ENCODE measurements around the gene LRRC46. TPM values are rescaled to one million over a fixed set of nuclear protein-coding genes. Genes with fewer than 3 reads are reported as not detected.

The LRRC46 gene
- total RNA-seq, 4 donors from 2014 or later, result 0.14 to 1.5 (median 0.76) TPM

DNA sequence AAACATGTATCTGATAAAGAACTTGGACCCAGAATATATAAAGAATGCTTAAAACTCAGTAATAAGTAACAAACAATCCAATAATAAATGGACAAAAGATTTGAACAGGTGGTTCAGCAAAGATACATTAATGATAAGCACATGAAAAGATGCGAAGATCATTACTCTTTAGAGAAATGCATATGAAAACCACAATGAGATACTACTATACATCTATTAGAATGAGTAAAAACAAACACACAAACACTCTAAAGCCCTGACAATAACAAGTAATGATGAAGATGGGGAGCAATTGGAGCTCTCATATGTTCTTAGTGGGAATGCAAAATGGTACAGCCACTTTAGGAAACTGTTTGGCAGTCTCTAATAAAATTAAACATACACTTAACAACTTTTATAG is 39.0 kb upstream of the LRRC46 start:
- Histone ChIP-seq H3K4me1 (no peaks in the 10 kb centered on the region), H3K36me3 (no peaks in the 10 kb centered on the region), H3K9me3 (no peaks in the 10 kb centered on the region), H3K4me3 (no peak overlapping the region), H3K27me3 (peaks cover 0 to 42% of the 10 kb centered on the region in 2 donors), H3K27ac (no peak overlapping the region)
- intact Hi-C loops (cut with DNase I; ENCODE audit: low total_unique reads), result no loop called here
- DNase-seq, result no peak
- no peak for TF ChIP-seq POLR2A (IDR thresholded peaks at IDR 0.05)
- TF ChIP-seq, protein P1, sequence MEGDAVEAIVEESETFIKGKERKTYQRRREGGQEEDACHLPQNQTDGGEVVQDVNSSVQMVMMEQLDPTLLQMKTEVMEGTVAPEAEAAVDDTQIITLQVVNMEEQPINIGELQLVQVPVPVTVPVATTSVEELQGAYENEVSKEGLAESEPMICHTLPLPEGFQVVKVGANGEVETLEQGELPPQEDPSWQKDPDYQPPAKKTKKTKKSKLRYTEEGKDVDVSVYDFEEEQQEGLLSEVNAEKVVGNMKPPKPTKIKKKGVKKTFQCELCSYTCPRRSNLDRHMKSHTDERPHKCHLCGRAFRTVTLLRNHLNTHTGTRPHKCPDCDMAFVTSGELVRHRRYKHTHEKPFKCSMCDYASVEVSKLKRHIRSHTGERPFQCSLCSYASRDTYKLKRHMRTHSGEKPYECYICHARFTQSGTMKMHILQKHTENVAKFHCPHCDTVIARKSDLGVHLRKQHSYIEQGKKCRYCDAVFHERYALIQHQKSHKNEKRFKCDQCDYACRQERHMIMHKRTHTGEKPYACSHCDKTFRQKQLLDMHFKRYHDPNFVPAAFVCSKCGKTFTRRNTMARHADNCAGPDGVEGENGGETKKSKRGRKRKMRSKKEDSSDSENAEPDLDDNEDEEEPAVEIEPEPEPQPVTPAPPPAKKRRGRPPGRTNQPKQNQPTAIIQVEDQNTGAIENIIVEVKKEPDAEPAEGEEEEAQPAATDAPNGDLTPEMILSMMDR (IDR thresholded peaks at IDR 0.05), result no peak

- no peak for DNase-seq
- Histone ChIP-seq H3K9me3 (no peaks in the 10 kb centered on the region), H3K4me3 (no peak overlapping the region), H3K36me3 (no peaks in the 10 kb centered on the region), H3K27me3 (peaks cover 0 to 41% of the 10 kb centered on the region in 2 donors), H3K27ac (no peak overlapping the region), H3K4me1 (no peaks in the 10 kb centered on the region)
- intact Hi-C loops (cut with DNase I; ENCODE audit: low total_unique reads), result no loop called here
- TF ChIP-seq, protein P1 (IDR thresholded peaks at IDR 0.05), result no peak
- TF ChIP-seq POLR2A (IDR thresholded peaks at IDR 0.05), result no peak
Observed at GRCh38 chr17:47792979-47793378, 38.5 kb upstream of the LRRC46 start.

DNA sequence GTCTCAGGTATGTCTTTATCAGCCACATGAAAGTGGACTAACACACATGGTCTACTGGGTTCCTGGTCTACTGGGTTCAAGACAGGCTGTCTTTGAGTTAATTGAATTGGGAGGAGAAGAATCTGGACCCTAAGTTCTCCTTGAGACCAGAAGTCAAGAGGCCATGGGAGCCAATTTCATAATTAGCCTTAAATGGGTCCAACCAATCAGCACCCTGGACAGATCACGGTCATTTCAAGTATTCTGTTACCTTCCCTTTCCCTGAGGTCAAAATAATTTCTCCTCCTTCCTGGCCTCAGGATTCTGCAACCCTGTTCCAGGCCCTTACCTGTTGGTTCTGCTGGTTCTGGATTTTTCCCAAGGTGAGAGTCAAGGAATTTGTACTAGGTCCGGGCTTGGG is 33.7 kb upstream of the LRRC46 start:
- H3K36me3 ChIP-seq, result no peaks in the 10 kb centered on the region
- peaks cover 0 to 6% of the 10 kb centered on the region in 2 donors for H3K27me3 ChIP-seq
- DNase-seq, result no peak
- no peak overlapping the region for H3K4me3 ChIP-seq
- no peaks in the 10 kb centered on the region for H3K9me3 ChIP-seq
- TF ChIP-seq, protein P1 (IDR thresholded peaks at IDR 0.05), result no peak
- TF ChIP-seq POLR2A (IDR thresholded peaks at IDR 0.05), result no peak
- H3K4me1 ChIP-seq, result no peaks in the 10 kb centered on the region
- intact Hi-C loops (cut with DNase I; ENCODE audit: low total_unique reads), result no loop called here
- H3K27ac ChIP-seq, result no peak overlapping the region

GRCh38 chr17:47800686-47801085 is 30.8 kb upstream of the LRRC46 start:
- intact Hi-C loops (cut with DNase I; ENCODE audit: low total_unique reads), result no loop called here
- TF ChIP-seq, protein P1 (IDR thresholded peaks at IDR 0.05), result no peak
- no peak for TF ChIP-seq POLR2A (IDR thresholded peaks at IDR 0.05)
- Histone ChIP-seq H3K36me3 (no peaks in the 10 kb centered on the region), H3K27me3 (no peaks in the 10 kb centered on the region), H3K4me3 (no peak overlapping the region), H3K4me1 (no peaks in the 10 kb centered on the region), H3K27ac (no peak overlapping the region), H3K9me3 (no peaks in the 10 kb centered on the region)
- DNase-seq, result no peak

DNA sequence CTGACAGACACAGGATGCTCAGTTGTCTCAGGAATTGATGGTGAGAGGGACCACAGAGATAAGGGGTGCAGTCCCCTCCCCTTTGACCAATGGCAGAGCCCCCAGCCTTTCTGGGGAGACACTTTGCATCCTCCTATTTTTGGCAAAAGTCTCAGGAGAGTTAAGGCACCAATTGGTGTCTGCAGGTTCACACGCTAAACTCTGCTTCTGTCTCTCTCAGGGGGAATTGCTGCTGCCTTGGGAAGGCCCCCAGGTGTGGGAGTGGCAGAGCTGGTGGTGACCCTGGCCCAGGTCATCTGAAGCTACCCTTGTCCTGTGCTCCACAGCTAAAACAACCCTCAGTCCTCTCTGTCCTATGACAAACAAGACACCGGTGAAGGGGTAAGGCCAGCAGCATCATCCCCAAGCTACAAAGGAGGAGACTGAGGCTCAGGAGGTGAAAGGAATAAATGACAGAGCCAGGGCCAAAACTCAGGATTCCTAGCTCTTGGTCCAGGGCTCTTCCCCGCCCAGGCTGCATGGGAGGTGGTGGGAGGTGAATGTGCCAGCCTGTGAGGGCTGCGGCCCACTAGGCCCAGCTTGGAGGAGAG is 30.2 kb upstream of the LRRC46 start:
- Histone ChIP-seq H3K4me3 (no peak overlapping the region), H3K27me3 (no peaks in the 10 kb centered on the region), H3K27ac (no peak overlapping the region), H3K4me1 (no peaks in the 10 kb centered on the region), H3K9me3 (no peaks in the 10 kb centered on the region), H3K36me3 (no peaks in the 10 kb centered on the region)
- intact Hi-C loops (cut with DNase I; ENCODE audit: low total_unique reads), result no loop called here
- DNase-seq, result no peak
- TF ChIP-seq POLR2A (IDR thresholded peaks at IDR 0.05), result no peak
- TF ChIP-seq, protein P1 (IDR thresholded peaks at IDR 0.05), result no peak

Data from uterus (tissue), 4 donors.